Stimulated activated CD4-positive, alpha-beta T cell treated with anti-CD3 and anti-CD28 coated beads, Interleukin-15, amount 100 ng/mL, for 48 hours (primary cell): Measurements from ENCODE around the gene FBP1.
"Not testable (repeated sequence)": the region's sequence is repeated elsewhere in the genome, so short reads cannot be mapped to it uniquely, and the experiment has no call there.

Experiments
- DNase-seq, 2 donors: peaks; one replicate each; pipeline ENCODE4 v3.0.0-alpha.2; 2020; ENCODE audit warnings: low read depth in 2 of 2

Gene FBP1

DNA sequence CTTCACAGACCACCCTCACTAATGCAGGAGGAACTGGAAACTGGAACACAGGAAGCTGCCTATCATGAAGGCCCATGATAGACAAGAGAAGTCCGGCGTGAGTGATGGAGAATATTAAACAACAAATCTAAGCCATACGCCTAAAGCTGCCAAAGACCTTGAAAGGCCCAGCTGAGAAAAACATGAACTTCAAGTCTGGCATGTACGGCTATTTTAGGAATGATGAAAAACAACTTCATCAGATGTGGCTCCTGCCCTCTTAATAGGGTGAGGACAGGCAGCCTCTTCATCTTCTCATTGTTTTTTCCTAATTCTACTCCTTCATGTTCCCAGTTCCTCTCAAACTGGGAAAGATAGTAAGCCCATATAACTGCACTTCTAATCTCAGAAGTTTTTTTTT, 20.3 kb downstream of the FBP1 start:
- DNase-seq = no peak

DNA sequence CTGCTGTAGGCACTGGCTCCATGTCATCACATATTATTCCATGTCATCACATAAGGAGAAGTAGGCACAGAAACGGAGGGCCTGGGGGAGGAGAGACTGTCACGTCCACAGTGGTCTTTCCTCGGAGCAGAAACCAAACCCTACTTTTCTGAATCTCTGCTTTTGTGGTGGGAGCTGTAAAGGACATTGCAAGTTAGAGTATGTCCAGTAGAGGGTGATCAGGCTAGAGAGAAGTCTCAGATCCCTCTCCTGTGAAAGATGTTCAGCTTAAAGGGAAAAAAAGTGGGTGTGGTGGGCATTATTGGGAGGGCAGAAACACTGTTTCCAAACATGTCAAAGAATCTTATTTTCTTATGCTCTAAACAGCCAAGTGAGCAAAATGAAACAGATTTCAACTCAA, 26.3 kb downstream of the FBP1 start:
- DNase-seq = no peak

DNA sequence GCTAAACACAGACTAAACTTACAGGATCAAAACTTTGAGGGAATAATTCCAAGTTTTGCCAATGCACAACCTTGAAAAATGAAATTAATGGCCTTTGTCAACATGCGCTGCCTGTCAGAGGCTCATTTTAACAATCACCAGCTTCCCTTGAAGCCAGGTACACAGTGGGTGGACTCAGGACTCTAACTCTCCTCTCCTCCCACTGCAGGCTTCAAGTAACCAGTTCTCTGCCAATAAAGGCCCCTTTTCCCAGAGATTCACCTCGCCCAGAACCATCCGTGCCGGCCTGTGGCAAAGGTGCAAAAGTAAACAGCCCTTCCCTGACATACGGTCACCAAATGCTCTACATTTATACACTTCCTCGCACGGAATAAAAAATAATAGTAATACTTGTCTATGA, 27.2 kb downstream of the FBP1 start:
- DNase-seq = no peak

DNA sequence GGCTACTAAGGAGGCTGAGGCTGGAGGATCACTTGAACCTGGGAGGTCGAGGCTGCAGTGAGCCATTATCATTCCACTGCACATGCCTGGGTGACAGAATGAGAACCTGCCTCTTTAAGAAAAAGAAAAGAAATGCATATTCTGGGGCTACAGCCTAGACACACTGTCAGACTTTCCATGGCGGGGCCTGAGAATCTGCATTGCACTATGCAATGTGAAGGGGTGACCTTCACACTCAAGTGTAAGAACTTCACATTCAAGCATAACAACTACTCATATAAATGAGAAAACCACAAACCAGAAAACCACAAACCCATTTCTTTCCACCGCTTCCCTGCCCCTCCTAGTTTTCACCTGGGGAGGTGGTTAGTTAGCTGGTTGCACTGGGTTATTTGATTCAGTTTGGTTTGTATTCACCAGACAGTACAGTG, 27.7 kb downstream of the FBP1 start:
- DNase-seq = peak; percentile 62 to 64

DNA sequence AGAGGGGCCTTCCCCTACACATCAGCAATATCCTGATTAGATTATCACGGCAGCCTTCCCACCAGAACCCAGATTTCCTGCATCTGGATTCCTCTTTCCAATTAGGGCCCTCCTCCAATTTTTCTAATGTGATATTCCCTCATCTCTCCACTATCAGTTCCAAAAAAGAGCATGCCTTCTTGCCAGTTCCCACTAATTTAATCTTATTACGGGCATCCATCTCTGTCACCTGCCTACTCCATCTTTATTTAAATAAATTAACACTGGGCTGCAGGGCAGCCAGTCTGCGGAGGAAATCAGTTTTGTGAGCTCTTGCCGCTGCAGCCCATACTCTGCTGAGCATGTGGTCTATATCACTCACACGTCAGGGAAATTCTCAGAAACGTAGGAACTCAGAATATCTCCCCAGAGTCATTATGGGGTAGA, 29.1 kb downstream of the FBP1 start:
- DNase-seq = no peak

DNA sequence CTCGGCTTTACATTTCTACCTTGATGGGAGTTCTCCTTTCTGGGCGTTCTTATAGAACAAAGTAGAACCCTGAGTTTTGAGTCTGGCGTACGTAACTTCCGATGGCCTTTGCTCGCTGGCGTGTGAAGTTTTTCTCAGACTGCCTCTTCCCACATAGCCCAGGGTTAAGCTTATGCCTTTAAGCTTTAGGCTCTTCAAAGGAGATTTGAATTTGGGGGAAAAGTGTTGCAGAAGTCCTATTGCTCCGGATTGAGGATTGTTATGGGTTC, 32.0 kb downstream of the FBP1 start:
- no peak for DNase-seq

DNA sequence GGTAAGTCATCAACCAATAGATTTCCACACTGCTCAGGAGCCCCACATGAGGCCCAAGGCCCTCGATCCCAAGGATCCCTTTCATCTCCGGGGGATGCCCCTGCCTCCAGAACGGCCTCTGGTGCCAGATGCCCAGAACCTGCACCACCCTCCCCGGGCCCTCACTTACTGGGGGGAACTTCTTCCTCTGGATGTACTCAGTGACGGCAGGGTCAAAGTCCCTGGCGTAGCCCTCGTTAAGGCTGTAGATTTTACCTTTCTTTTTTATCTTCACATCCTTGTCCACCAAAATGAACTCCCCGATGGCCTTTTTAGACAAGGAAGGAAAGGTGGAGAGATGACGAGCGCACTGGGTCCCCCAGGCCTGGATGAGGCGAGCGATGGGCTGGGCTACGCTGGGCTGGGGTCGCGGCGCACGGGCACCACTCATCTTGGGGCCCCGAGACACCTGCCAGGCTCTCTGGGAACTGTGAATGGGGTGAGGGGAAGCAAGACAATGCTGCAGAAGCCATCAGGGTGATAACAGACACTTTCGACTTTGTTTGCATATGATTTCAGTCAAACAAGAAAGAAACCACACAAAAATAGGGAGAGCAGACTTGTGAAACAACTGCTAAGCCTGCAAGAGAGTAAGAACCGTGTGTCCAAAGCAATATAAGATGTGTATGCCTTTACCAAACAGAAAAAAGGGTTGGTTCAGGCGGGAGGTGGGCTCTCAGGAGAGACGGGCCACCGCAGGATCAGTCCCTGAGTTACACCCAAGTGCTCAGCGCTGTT, 32.5 kb downstream of the FBP1 start:
- DNase-seq = no peak

DNA sequence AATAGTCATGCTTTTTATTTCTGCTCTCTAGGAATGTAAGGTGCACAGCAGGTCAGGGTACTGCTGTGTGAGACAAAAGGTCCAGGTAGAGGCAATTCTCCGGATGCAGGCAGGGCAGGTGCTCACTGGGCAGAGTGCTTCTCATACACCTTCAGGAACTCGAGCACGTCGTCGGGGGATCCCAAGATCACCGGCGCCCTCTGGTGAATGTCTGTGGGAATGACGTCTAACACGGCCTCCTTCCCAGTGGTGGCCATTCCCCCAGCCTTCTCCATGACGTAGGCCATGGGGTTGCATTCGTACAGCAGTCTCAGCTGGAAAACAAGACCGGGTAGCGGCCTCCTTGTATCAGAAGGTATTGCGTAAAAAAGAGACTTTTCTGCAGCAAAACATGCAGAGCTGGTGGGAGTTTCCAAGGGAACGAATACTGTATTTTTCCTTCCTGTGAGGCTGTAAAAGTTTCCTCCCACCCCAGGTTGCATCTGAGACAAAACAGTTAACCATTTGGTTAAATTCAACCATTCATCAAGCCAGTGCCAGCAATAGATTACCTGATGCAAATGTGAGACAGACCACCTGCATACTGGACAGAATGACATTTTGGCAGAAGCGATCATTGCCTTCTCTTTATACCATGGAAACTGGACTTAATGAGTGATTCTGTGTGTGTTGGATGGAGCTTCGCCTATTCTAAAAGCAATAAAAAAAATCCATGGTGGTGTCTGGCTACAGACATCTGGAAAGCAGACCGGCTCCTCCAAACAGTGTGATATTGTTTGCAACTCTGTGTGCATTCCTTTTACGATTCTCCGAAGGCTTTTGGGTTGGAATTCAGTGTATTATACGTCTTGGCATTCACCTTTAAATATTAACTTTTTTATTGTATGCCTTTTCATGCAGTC, 35.8 kb downstream of the FBP1 start:
- DNase-seq = peak; percentile 51 to 72

DNA sequence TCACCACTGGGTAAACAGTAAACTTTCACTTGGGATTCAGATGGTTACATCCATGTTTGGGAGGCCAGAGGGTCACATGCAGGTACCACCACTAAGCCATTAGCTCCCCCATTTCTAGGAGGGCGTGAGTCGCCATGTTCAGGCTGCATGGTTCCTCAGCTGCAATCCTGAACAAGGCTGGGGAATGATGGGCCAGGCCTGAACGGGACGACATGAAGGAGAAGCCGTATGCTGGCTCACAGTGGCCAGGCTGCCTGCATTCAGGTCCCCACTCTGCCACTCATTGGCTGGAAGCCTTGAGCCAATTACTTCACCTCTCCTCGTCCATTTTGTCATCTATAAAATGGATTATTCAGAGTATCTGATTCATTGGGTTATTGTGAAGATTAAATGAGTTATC, 36.7 kb downstream of the FBP1 start:
- no peak for DNase-seq

DNA sequence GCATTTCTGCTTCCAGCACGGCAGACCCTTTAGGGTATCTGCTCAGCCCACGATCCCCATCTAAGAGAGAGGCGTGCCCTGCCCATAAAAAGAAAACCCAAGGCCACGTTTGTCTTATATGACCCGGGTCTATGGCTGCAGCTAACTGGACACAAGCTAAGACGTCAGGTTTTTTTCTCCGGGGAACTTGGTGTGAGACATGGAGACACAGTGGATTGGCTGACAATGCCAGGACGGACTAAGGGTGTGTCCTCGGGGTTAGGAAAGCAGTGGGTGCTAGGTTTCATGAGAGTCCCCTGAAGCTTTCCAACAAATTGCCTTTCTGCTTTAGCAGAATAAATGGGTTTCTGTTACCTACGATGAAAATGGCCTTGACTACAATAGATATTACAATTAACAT, 38.6 kb downstream of the FBP1 start:
- no peak for DNase-seq

DNA sequence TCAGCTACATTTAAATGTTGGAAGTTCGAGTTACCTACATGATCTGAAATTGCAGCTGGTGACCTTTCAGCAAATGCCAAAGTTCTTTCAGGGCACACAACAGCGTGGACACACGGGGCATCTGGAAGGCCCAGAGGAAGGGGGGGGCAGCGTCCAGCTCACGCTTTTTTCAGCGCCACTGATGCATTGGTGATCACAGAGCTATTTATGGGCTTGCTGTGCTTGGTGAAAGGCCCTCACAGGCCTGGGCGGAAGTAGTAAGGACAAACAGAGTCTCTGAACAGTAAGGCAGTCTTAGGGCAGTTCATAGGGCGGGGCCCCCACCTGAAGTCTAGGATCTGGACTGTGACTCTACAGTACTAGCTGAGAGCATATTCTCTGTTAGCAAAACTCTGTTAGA, 39.1 kb downstream of the FBP1 start:
- DNase-seq = no peak

DNA sequence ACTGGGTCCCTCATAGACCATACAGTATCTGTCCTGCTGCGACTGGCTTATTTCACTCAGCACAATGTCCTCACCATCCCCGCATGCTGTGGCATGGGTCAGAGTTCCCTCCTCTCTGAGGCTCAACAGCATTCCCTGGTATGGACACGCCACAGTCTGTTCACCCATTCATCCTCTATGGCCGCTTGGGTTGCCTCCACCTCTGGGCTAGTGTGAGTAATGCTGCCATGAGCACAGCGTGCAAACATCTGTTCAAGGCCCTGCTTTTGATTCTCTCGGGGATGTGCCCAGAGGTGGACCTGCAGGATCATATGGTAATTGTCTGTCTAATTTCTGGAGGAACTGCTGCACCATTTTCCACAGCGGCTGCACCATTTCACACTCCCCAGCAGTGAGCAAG, 40.2 kb downstream of the FBP1 start:
- no peak for DNase-seq

DNA sequence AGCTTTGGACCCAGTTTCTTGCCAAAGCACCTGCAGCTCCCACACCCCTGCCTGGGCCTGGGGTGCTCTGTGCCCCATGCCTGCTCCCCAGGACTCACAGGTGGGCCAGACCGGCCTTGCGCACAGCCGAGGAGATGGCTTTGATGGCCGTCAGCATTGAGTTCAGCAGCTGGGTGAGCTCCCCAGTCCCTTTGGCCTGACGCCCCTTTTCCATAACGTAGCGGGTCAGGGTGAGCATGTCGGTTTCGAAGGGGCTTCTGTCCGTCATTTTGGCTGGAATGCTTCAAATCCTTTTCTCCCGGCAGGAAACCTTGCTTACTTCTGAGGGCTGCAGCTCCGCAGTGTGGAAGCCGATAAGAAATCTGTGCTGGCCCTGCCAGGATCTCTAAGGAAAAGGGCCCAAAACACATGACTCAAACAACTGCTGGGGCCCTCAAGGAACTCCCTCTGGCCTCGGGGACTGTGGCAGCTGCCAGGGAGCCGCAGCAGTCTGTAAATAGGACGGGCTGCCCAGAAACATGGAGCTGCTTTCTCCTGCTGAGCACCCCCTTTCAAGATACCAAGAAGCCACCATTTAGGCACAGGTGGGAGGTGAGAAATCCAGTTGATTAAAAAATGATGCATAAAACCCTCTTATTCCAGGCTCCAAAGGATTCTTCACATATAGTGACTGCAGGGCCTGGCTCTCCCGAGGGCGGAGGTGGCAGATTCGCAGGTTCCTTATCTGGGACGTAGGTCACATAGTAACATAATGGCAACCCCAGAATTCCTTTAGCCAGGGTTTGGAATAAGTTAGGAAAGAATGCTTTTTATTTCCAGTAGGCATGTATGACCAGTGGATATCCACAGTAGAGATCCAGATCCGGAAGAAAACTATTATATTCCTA, 45.6 kb downstream of the FBP1 start, which contains the start of gene FBP2:
TSS of gene FBP2 (minus strand) at position 366 of the 887 bp plus-strand sequence. CDS start at position 268, 98 bp downstream.
- no peak for DNase-seq

DNA sequence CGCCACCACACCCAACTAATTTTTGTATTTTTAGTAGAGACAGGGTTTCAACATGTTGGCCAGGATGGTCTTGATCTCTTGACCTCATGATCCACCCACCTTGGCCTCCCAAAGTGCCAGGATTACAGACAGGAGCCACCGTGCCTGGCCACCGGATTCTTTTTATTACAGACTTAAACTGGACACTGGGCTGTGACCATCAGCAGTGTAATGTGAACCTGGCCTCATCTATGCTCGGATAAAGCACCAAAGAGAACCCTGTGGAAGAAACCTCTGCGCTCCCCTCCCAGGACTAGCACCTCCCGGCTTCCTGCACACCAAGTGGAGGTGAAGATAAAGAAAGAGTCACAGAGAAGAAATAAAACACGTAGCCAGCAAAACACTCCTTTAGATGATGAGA, 46.6 kb downstream of the FBP1 start:
- DNase-seq = not testable (repeated sequence)

DNA sequence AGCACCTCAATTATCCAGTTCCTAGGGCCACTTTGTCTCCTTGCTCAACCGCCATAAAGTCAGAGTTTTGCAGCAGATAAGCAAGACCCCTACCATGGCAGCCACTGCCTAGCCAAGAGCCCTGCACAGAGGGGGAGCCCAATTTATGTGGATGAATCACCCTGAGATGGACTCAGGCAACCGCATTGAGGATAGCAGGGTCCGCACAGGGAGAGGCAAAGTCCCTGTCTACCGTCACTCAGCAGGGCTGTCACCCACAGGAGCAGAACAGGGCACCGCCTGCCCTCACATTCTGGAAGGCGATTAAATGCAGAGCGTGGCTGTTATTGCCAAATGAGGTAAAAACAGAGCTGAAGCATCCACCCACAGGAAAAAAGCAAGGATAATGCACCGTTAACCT, 47.4 kb downstream of the FBP1 start:
- DNase-seq = no peak

DNA sequence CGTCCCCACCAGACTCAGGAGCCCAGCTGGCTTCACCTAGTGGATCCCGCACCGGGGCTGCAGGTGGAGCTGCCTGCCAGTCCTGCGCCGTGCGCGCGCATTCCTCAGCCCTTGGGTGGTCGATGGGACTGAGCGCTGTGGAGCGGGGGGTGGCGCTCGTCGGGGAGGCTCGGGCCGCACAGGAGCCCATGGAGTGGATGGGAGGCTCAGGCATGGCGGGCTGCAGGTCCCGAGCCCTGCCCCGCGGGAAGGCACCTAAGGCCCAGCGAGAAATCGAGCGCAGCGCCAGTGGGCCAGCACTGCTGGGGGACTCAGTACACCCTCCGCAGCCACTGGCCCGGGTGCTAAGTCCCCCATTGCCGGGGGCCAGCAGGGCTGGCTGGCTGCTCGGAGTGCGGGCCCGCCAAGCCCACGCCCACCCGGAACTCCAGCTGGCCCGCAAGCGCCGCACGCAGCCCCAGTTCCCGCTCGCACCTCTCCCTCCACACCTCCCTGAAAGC, 48.2 kb downstream of the FBP1 start:
- DNase-seq = not testable (repeated sequence)

DNA sequence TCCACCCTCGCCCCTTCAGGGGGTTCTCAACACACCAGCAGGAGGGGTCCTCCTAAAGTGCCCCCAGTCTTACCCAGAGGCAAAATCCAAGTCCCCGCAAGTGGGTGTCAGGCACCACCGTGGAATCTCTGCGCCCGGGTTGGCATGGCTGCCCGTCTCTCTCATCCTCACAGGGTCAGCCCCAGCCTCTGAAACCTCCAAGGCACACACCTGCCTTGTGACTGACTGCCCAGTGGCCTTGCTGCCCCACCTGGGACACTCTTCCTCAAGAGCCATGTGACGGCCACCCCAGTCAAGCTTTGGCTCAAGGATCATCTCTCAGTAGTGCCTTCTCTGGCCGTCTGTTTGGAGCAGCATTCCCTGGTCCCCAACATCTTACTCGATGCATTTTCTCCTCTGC, 50.6 kb downstream of the FBP1 start:
- no peak for DNase-seq

DNA sequence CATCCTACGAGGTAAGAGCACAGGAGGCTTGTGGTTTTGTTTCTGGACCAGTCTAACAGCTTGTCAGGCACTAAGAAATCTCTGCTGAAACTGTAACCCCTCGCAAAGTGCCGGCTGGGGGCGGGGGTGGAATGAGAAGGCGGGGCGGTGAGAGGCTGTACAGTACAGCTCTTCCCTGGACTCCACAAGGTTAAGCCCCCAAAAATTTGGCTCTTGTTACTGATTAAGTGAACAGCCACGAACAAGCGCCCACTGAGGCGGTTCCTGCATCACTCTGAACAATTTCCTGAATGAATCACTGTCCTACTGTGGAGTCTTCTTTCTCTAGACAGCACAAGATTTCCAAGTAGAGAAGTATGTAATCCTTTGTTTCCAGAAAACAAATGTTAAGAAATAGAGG, 52.5 kb downstream of the FBP1 start:
- no peak for DNase-seq

DNA sequence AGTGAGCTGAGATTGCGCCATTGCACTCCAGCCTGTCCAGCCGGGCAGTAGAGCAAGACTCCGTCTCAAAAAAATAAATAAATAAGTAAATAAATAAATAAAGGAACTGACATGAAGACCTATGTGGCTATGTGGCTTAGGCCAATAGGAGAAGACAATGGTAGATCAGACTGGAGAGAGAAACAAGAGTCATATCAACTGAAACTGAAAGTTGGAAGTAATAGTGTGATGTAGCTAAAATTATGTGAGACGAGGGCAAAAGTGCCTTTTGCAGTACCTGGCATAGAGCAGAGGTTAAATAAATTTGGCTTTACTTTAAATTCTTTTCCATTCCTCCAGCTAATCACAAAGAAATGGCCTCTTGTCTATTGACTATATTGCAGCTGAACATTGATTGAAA, 53.0 kb downstream of the FBP1 start:
- DNase-seq = no peak

DNA sequence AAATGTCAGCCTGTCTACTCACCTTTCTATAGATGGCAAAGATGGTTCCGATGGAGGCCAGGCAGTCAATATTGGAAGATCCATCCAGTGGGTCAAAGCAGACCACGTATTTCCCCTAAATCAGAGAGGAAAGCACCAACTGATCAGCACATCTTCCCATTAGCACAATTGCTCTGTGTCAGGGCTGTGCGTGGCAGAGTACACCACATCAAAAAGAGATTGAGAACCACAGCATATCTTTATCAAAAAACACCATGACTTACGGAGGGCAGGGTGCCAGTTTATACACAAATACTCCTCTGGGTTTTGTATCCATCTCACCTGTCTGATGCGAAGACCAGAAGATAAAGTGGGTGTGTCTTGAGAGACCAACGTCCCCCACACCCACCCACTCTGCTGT, 54.8 kb downstream of the FBP1 start:
- no peak for DNase-seq

DNA sequence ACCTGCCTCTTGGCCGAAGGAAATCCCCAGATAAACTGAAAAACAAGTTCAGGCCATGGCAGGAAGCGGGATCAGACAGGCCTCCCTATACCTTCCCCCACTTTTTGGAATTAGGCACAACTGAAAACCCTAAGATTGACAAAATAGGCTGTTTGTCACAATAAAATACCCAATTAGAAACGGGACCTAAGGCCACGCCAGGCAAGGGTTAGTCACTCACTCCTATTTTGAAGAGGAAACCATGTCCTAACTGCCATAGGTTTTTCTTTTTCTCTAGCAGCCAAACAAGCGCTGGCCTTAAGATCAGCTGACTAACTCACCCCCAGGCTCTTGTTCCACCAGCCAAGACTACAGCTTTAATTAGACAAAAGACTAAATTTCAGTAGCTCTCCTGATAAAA, 57.6 kb downstream of the FBP1 start:
- DNase-seq = no peak

DNA sequence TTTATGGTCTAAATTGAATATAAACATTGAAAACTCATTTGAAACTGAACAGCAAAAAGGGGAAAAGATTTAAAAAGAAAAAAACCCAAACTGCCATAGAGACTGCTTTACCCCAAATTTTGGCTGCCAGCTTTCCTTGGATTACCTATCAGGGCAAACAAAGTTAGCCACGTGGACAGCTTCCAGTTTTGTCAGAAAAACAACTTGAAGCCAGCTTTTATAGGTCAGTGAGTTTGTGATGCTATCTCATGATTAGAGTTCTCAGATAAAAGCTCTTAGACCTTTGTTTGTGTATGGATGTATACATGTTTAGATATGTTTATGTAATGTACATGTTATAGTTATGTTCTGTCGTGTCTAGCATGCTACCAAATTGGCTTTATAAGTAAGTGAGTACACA, 61.7 kb downstream of the FBP1 start:
- no peak for DNase-seq
